Measurements from ENCODE around the gene FGD6. TPM values are rescaled to one million over a fixed set of nuclear protein-coding genes. Genes with fewer than 3 reads are reported as not detected.

The FGD6 gene
- total and polyA plus RNA-seq, 2 donors (not counting 1 experiment from before 2014, with no cell fraction given) = 1.2 to 8.4 TPM

- WGBS (ENCODE audit: insufficient coverage) = 100% methylated on average over 1 of the region's 5 CpGs
- Mint-ChIP-seq H3K4me1 (peaks cover 6% of the 10 kb centered on the region), H3K27ac (no peak overlapping the region), H3K9me3 (ENCODE audit: insufficient read depth) (no peaks in the 10 kb centered on the region), H3K27me3 (no peaks in the 10 kb centered on the region), H3K4me3 (no peak overlapping the region)
- Histone ChIP-seq H3K9ac (ENCODE audit: low read length) (no peak overlapping the region), H3K4me3 (ENCODE audit: control extremely low read depth in 1 of 5, extremely low read depth in 1 of 5, insufficient read depth in 1 of 5, low read depth in 2 of 5, low read length in 4 of 5) (no peak overlapping the region), H3K36me3 (replicated peaks in 1 of 2; ENCODE audit: control extremely low read depth in 1 of 2, control insufficient read depth in 1 of 2, extremely low read depth in 1 of 2, insufficient read depth in 2 of 2, low read length in 1 of 2) (no peaks in the 10 kb centered on the region), H3K79me2 (ENCODE audit: control insufficient read depth, insufficient read depth, low read length) (no peaks in the 10 kb centered on the region), H3K4me1 (ENCODE audit: control insufficient read depth in 2 of 2, insufficient read depth in 2 of 2, low read length in 2 of 2) (no peaks in the 10 kb centered on the region), H2AFZ (ENCODE audit: insufficient read depth, low read depth, low read length, poor library complexity, severe bottlenecking) (no peak overlapping the region), H3K27ac (ENCODE audit: low read length in 2 of 2) (no peak overlapping the region), H3K9me3 (ENCODE audit: control extremely low read depth in 1 of 3, control insufficient read depth in 2 of 3, insufficient read depth in 1 of 3, low read length in 2 of 3) (no peaks in the 10 kb centered on the region), H3K4me2 (replicated peaks; ENCODE audit: low read depth, low read length, poor library complexity, severe bottlenecking) (no peak overlapping the region), H3K27me3 (replicated peaks in 1 of 4; ENCODE audit: control extremely low read depth in 1 of 4, control insufficient read depth in 3 of 4, insufficient read depth in 4 of 4, low read length in 3 of 4) (no peaks in the 10 kb centered on the region), H4K20me1 (ENCODE audit: control insufficient read depth, insufficient read depth, low read length, poor library complexity, severe bottlenecking) (no peaks in the 10 kb centered on the region)
- ATAC-seq (ENCODE audit: low read depth) (no peak), DNase-seq (no peak)
- TF ChIP-seq EZH2 (IDR thresholded peaks at IDR 0.05; ENCODE audit: borderline replicate concordance, insufficient read depth, low read depth, low read length, poor library complexity, severe bottlenecking) (no peak), CTCF (IDR thresholded peaks at IDR 0.05) (no peak)
- intact Hi-C loops (cut with micrococcal nuclease) = no loop called here
- POLR2A ChIA-PET = no interaction called here
- CTCF ChIA-PET = no interaction called here
These were observed 34.3 kb downstream of the FGD6 start for GRCh38 chr12:95182868-95183415.

GRCh38 chr12:95181103-95181502, 36.2 kb downstream of the FGD6 start:
- Histone ChIP-seq H3K27ac (ENCODE audit: low read length in 2 of 2) (no peak overlapping the region), H3K9me3 (ENCODE audit: control extremely low read depth in 1 of 3, control insufficient read depth in 2 of 3, insufficient read depth in 1 of 3, low read length in 2 of 3) (no peaks in the 10 kb centered on the region), H3K9ac (ENCODE audit: low read length) (no peak overlapping the region), H4K20me1 (ENCODE audit: control insufficient read depth, insufficient read depth, low read length, poor library complexity, severe bottlenecking) (no peaks in the 10 kb centered on the region), H3K4me3 (ENCODE audit: control extremely low read depth in 1 of 5, extremely low read depth in 1 of 5, insufficient read depth in 1 of 5, low read depth in 2 of 5, low read length in 4 of 5) (no peak overlapping the region), H3K79me2 (ENCODE audit: control insufficient read depth, insufficient read depth, low read length) (no peaks in the 10 kb centered on the region), H2AFZ (ENCODE audit: insufficient read depth, low read depth, low read length, poor library complexity, severe bottlenecking) (no peak overlapping the region), H3K4me2 (replicated peaks; ENCODE audit: low read depth, low read length, poor library complexity, severe bottlenecking) (no peak overlapping the region), H3K4me1 (ENCODE audit: control insufficient read depth in 2 of 2, insufficient read depth in 2 of 2, low read length in 2 of 2) (no peaks in the 10 kb centered on the region), H3K36me3 (replicated peaks in 1 of 2; ENCODE audit: control extremely low read depth in 1 of 2, control insufficient read depth in 1 of 2, extremely low read depth in 1 of 2, insufficient read depth in 2 of 2, low read length in 1 of 2) (no peaks in the 10 kb centered on the region), H3K27me3 (replicated peaks in 1 of 4; ENCODE audit: control extremely low read depth in 1 of 4, control insufficient read depth in 3 of 4, insufficient read depth in 4 of 4, low read length in 3 of 4) (no peaks in the 10 kb centered on the region)
- intact Hi-C loops (cut with micrococcal nuclease) = no loop called here
- WGBS (ENCODE audit: insufficient coverage) = 100% methylated on average over 2 of the region's 2 CpGs
- ChIA-PET POLR2A (no interaction called here), CTCF (no interaction called here)
- DNase-seq (no peak), ATAC-seq (ENCODE audit: low read depth) (no peak)
- peaks cover 2% of the 10 kb centered on the region for H3K4me1 Mint-ChIP-seq
- no peak overlapping the region for H3K27ac Mint-ChIP-seq
- H3K27me3 Mint-ChIP-seq = no peaks in the 10 kb centered on the region
- no peak overlapping the region for H3K4me3 Mint-ChIP-seq
- H3K9me3 Mint-ChIP-seq (ENCODE audit: insufficient read depth) = no peaks in the 10 kb centered on the region
- TF ChIP-seq EZH2 (IDR thresholded peaks at IDR 0.05; ENCODE audit: borderline replicate concordance, insufficient read depth, low read depth, low read length, poor library complexity, severe bottlenecking) = no peak
- no peak for TF ChIP-seq CTCF (IDR thresholded peaks at IDR 0.05)
